HG02678 (cell line): Measurements from ENCODE around the gene ANXA5.
"Not testable (repeated sequence)": the region's sequence is repeated elsewhere in the genome, so short reads cannot be mapped to it uniquely, and the experiment has no call there.

ENCODE experiments used
- ATAC-seq: cut with Tn5 transposase; IDR thresholded peaks from one replicate; pipeline ENCODE4 v1.9.1; 2021; ENCODE audit warnings: mild to moderate bottlenecking, moderate library complexity; ENCODE audit not compliant: unreplicated experiment

Gene ANXA5

GRCh38 chr4:121679951-121680350, 16.8 kb downstream of the ANXA5 start:
- no peak for ATAC-seq

GRCh38 chr4:121679267-121679666, 17.5 kb downstream of the ANXA5 start:
- no peak for ATAC-seq

GRCh38 chr4:121677524-121677923, 19.3 kb downstream of the ANXA5 start:
- no peak for ATAC-seq

- no peak for ATAC-seq
These were observed 20.3 kb downstream of the ANXA5 start for GRCh38 chr4:121676345-121677075.

GRCh38 chr4:121675715-121676114, 21.1 kb downstream of the ANXA5 start:
- ATAC-seq = no peak

- no peak for ATAC-seq
These were observed 22.1 kb downstream of the ANXA5 start for GRCh38 chr4:121674696-121675095.

GRCh38 chr4:121674191-121674590, 22.6 kb downstream of the ANXA5 start:
- ATAC-seq = no peak

GRCh38 chr4:121669163-121669550, 27.6 kb downstream of the ANXA5 start:
- no peak for ATAC-seq

GRCh38 chr4:121668368-121669162, 28.2 kb downstream of the ANXA5 start:
- ATAC-seq = no peak

GRCh38 chr4:121666091-121666679, 30.6 kb downstream of the ANXA5 start:
- no peak for ATAC-seq

GRCh38 chr4:121665371-121665770, 31.4 kb downstream of the ANXA5 start:
- ATAC-seq = no peak

- ATAC-seq = no peak
These were observed 34.6 kb downstream of the ANXA5 start for GRCh38 chr4:121662225-121662624.

GRCh38 chr4:121660175-121660933, 36.4 kb downstream of the ANXA5 start:
- not testable (repeated sequence) for ATAC-seq

- no peak for ATAC-seq
These were observed 38.7 kb downstream of the ANXA5 start for GRCh38 chr4:121658125-121658524.

GRCh38 chr4:121656269-121656641, 40.5 kb downstream of the ANXA5 start:
- ATAC-seq = peak; percentile 52

- ATAC-seq = no peak
These were observed 41.2 kb downstream of the ANXA5 start for GRCh38 chr4:121655320-121656268.

- ATAC-seq = peak; percentile 86
These were observed 42.0 kb downstream of the ANXA5 start for GRCh38 chr4:121654738-121655137.

- ATAC-seq = no peak
These were observed 42.8 kb downstream of the ANXA5 start for GRCh38 chr4:121653986-121654385.

- ATAC-seq = no peak
These were observed 43.6 kb downstream of the ANXA5 start for GRCh38 chr4:121653214-121653613.

- ATAC-seq = no peak
These were observed 45.2 kb downstream of the ANXA5 start for GRCh38 chr4:121651597-121651996.
